Endodermal cell (in vitro differentiated cells): Measurements from ENCODE around the gene FBXO47. TPM values are rescaled to one million over a fixed set of nuclear protein-coding genes. Genes with fewer than 3 reads are reported as not detected.
"Not testable (repeated sequence)": the region's sequence is repeated elsewhere in the genome, so short reads cannot be mapped to it uniquely, and the experiment has no call there.

Source experiments
- DNase-seq: peaks from one replicate; pipeline ENCODE4 v3.0.0-alpha.2; 2017
- H3K27ac ChIP-seq: 2 replicates; pipeline ENCODE4 v1.5.1; 2013; ENCODE audit warnings: mild to moderate bottlenecking, low read depth, low read length, moderate library complexity
- H3K27me3 ChIP-seq: 2 replicates; pipeline ENCODE4 v1.6.1; 2013; ENCODE audit warnings: mild to moderate bottlenecking, low read length, moderate library complexity; ENCODE audit not compliant: insufficient read depth, control insufficient read depth, poor library complexity, severe bottlenecking
- H3K36me3 ChIP-seq: 2 replicates; pipeline ENCODE4 v1.7.0; 2013; ENCODE audit warnings: mild to moderate bottlenecking, low read length, moderate library complexity; ENCODE audit not compliant: control insufficient read depth, insufficient read depth
- H3K4me1 ChIP-seq: one replicate; pipeline ENCODE4 v1.7.0; 2013; ENCODE audit warnings: low read length; ENCODE audit not compliant: control insufficient read depth, insufficient read depth
- H3K4me3 ChIP-seq: 2 replicates; pipeline ENCODE4 v1.5.1; 2013; ENCODE audit warnings: mild to moderate bottlenecking, low read length, moderate library complexity
- H3K9ac ChIP-seq: 2 replicates; pipeline ENCODE4 v1.6.1; 2013; ENCODE audit warnings: mild to moderate bottlenecking, low read length, moderate library complexity; ENCODE audit not compliant: poor library complexity, severe bottlenecking; ENCODE audit errors: extremely low read depth
- H3K9me3 ChIP-seq: 2 replicates; pipeline ENCODE4 v1.6.1; 2013; ENCODE audit warnings: mild to moderate bottlenecking, low read length, moderate library complexity; ENCODE audit not compliant: control insufficient read depth
- H3K27ac Mint-ChIP-seq: 2 replicates; pipeline ENCODE4 v1.8.0; 2020; ENCODE audit warnings: mixed read lengths
- H3K27me3 Mint-ChIP-seq: 2 replicates; pipeline ENCODE4 v1.8.0; 2021; ENCODE audit warnings: mild to moderate bottlenecking, mixed read lengths; ENCODE audit not compliant: insufficient read depth
- H3K36me3 Mint-ChIP-seq: 2 replicates; pipeline ENCODE4 v1.8.0; 2020; ENCODE audit warnings: low read depth, mixed read lengths
- H3K4me1 Mint-ChIP-seq: 2 replicates; pipeline ENCODE4 v1.8.0; 2020; ENCODE audit warnings: mixed read lengths
- H3K4me3 Mint-ChIP-seq: 2 replicates; pipeline ENCODE4 v1.8.0; 2020; ENCODE audit warnings: mild to moderate bottlenecking, moderate library complexity, mixed read lengths
- H3K9me3 Mint-ChIP-seq: 2 replicates; pipeline ENCODE4 v1.8.0; 2020; ENCODE audit warnings: mild to moderate bottlenecking, mixed read lengths
- CTCF ChIP-seq: fragments of 200-600 bp; sonication (generic); conservative IDR thresholded peaks from 2 replicates; pipeline ENCODE4 v1.5.0; 2021; ENCODE audit warnings: antibody characterized with exemption, mild to moderate bottlenecking
- WGBS, 2 experiments: methylation state at CpG; one replicate each; pipeline versions ENCODE4 v1.1.5 to v1.1.7; 2013; ENCODE audit warnings: missing lambda C conversion rate in 2 of 2, mixed read lengths in 1 of 2; ENCODE audit not compliant: insufficient coverage in 1 of 2, insufficient read length in 1 of 2; 5-methylcytosine and 5-hydroxymethylcytosine counted together
- total RNA-seq, 2 donors: library from RNA; stranded (reverse); fragmentation: NEBNext Ultra II Directional in 1 of 2; extraction: Animal tissue kit (Norgen Biotek cat#: 25700) in 1 of 2; gene quantifications; 2 replicates in 1 of 2; 3 replicates in 1 of 2; pipeline ENCODE4 v1.2.1, GENCODE V29; 2021

FBXO47 gene
- total RNA-seq, 2 donors from 2014 or later, result not detected

- no peaks in the 10 kb centered on the region for H3K4me1 Mint-ChIP-seq
- WGBS, 2 experiments, result 89 to 91% methylated on average over 3 to 4 of the region's 4 CpGs
- no peak for TF ChIP-seq CTCF
- Histone ChIP-seq H3K9me3 (no peaks in the 10 kb centered on the region), H3K36me3 (no peaks in the 10 kb centered on the region), H3K4me1 (no peaks in the 10 kb centered on the region), H3K27me3 (no peaks in the 10 kb centered on the region), H3K27ac (no peak overlapping the region), H3K9ac (no peak overlapping the region), H3K4me3 (no peak overlapping the region)
- H3K27me3 Mint-ChIP-seq, result no peaks in the 10 kb centered on the region
- no peak for DNase-seq
- H3K9me3 Mint-ChIP-seq, result no peaks in the 10 kb centered on the region
- no peak overlapping the region for H3K4me3 Mint-ChIP-seq
- no peak overlapping the region for H3K27ac Mint-ChIP-seq
- H3K36me3 Mint-ChIP-seq, result no peaks in the 10 kb centered on the region
Measured at GRCh38 chr17:38978180-38978579, 11.0 kb upstream of the FBXO47 start.

DNA sequence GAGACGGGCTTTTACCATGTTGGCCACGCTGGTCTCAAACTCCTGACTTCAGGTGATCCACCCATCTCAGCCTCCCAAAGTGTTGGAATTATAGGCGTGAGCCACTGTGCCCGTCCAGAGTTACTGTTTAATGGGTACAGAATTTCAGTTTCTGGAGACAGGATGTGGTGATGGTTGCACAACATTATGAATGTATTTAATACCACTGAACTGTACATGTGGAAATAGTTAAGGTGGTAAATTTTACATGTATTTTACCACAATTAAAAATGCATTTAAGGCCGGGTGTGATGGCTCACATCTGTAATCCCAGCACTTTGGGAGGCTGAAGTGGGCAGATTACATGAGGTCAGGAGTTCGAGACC, 9.0 kb upstream of the FBXO47 start:
- H3K9ac ChIP-seq, H3K27me3 Mint-ChIP-seq, H3K27ac Mint-ChIP-seq, H3K4me1 Mint-ChIP-seq, DNase-seq, H3K27me3 ChIP-seq, H3K9me3 ChIP-seq, H3K27ac ChIP-seq, H3K4me1 ChIP-seq, H3K9me3 Mint-ChIP-seq, H3K4me3 ChIP-seq, H3K36me3 Mint-ChIP-seq, H3K36me3 ChIP-seq, H3K4me3 Mint-ChIP-seq: not testable (repeated sequence)
- 88 to 94% methylated on average over 2 to 6 of the region's 6 CpGs for WGBS, 2 experiments

GRCh38 chr17:38970804-38971203, 3.6 kb upstream of the FBXO47 start:
- no peak overlapping the region for H3K27ac ChIP-seq
- no peak for DNase-seq
- H3K9ac ChIP-seq, result no peak overlapping the region
- no peaks in the 10 kb centered on the region for H3K27me3 ChIP-seq
- peaks cover 3% of the 10 kb centered on the region for H3K4me1 Mint-ChIP-seq
- H3K4me1 ChIP-seq, result no peaks in the 10 kb centered on the region
- no peak for TF ChIP-seq CTCF
- H3K9me3 ChIP-seq, result no peaks in the 10 kb centered on the region
- 88 to 92% methylated on average over 5 of the region's 5 CpGs for WGBS, 2 experiments
- no peaks in the 10 kb centered on the region for H3K36me3 ChIP-seq
- H3K27ac Mint-ChIP-seq, result no peak overlapping the region
- H3K36me3 Mint-ChIP-seq, result no peaks in the 10 kb centered on the region
- H3K9me3 Mint-ChIP-seq, result peaks cover 3% of the 10 kb centered on the region
- no peak overlapping the region for H3K4me3 Mint-ChIP-seq
- H3K4me3 ChIP-seq, result no peak overlapping the region
- no peaks in the 10 kb centered on the region for H3K27me3 Mint-ChIP-seq

DNA sequence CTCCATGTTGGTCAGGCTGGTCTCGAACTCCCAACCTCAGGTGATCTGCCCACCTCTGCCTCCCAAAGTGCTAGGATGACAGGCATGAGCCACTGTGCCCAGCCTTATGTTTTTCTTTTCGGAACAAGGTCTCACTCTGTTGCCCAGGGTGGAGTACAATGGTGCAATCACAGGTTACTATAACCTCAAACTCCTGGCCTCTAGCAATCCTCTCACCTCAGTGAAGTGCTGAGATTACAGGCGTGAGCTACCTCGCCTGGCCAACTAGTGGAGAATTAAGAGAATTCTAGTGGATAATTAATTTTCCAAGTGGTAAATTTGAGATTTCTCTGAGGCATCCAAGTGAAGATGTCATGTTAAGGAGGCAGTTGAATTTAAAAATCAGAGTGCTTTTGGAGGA, 2.9 kb upstream of the FBXO47 start:
- Histone ChIP-seq H3K27me3 (no peaks in the 10 kb centered on the region), H3K4me1 (no peaks in the 10 kb centered on the region), H3K9me3 (no peaks in the 10 kb centered on the region), H3K9ac (no peak overlapping the region), H3K36me3 (no peaks in the 10 kb centered on the region), H3K27ac (no peak overlapping the region), H3K4me3 (no peak overlapping the region)
- DNase-seq, result no peak
- Mint-ChIP-seq H3K9me3 (peaks cover 3% of the 10 kb centered on the region), H3K36me3 (no peaks in the 10 kb centered on the region), H3K27me3 (no peaks in the 10 kb centered on the region), H3K27ac (no peak overlapping the region), H3K4me1 (peaks cover 3% of the 10 kb centered on the region), H3K4me3 (no peak overlapping the region)
- peak; percentile 58 for TF ChIP-seq CTCF
- WGBS, 2 experiments, result 82 to 89% methylated on average over 3 to 4 of the region's 4 CpGs
